Activated gamma-delta T cell (primary cell): ENCODE data around the gene RPIA.
"Not testable (repeated sequence)": the region's sequence is repeated elsewhere in the genome, so short reads cannot be mapped to it uniquely, and the experiment has no call there.

Source experiments
- DNase-seq: peaks from one replicate; lab custom pipeline; 2025; lab: John Stamatoyannopoulos, UW

RPIA gene

DNA sequence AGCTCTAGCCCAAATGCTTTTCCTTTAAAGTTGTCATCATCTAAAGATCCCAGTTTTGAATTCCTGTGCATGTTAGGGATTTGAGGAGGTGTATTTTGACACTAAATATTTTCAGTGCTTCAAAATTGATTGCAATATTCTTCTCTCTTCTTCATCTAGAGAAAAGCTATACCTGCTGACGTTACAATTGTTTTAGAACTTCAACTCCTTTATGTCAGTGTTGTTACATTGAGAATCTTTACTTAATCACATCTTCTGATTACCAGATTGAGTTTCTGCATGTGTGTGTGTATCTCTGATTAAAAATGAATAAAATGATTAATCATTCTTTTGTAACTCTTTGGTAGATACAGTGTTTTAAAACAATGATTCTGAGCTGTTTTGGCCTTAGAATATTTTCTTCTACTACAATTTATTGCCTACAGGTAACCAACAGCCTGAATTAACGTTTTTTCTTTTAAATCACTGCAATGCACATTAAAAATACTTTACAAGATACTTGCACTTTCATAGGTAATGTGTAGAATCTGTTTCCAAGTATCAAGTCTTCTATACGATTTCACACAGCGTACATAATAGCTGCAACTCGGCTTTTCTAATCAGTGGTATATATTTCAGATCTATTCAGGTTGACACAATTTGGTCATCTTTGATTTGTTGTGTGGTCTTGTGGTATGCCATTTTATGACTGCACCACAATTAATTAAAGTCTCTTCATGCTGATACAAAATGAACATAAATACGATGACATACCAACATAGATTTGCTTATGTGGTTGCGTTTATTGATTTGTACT, 82.0 kb downstream of the RPIA start:
- not testable (repeated sequence) for DNase-seq

DNA sequence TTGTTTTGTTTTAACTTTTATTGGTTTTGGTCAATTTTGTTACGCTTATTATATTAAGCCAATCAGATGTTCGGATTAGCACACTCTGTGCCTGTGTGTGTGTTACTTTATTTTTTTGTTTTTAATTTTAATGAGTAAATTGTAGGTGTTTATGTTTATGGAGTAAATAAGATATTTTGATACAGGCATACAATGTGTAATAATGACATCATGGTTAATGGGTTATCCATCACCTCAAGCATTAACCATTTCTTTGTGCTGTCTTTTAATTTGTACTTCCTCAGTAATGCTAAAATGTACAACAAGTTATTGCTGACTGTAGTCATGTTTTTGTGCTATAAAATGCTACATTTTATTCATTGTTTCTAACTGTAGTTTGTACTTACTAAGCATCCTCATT, 97.7 kb downstream of the RPIA start:
- not testable (repeated sequence) for DNase-seq

DNA sequence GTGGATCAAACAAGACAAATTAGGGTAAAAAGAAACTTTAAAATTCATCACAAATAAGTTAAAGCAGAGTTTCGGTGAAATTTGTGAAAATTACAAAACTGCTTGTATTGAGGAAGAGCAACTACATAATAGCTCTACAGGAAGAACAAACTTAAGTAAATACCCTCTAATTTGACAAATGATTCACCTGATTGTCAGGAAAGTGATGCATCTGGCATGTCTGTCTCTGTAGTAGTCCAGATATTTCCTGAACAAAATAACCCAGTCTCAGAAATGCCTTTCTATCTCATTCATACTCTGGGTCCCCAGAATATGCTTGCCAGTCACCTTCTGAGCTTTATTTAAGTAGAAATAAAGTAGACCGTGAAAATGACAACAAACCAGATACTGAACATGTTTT, 104.5 kb downstream of the RPIA start:
- DNase-seq, result not testable (repeated sequence)

DNA sequence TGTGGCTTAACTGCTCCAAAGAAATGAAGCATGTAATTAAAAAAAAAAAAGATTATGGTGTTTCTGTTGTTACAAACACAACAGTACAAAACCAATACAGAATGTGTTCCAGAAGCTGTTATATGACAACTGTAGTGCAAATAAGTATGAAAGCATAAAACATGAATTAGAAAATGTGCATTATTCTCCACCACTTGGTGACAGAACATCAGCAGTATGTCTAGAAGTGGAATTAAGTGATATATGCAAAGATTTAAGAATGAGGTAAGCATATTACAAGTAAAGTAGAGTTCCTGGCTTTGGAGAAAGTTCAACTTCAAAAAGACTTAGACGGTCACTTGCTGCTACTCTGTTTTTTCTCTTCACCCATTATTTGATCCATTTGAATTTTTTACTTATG, 105.0 kb downstream of the RPIA start:
- DNase-seq, result not testable (repeated sequence)

DNA sequence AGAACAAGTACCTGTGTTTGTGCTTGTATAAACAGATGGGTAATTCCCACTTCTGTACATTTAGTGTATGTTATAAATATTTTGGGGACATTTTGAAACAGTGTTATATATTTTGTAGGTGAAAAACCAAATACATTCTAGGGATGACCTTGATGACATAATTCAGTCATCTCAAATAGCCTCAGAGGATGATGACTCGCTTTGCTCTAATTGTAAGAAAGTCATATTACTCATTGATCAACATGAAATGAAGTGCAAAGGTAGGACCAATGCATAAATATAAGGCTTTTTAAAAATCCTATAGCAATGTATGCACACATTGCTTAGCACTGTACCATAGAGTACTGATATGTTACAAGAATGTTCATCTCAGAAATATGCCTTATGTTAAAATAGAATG, 105.7 kb downstream of the RPIA start:
- DNase-seq, result not testable (repeated sequence)
